Lower leg skin (tissue), 4 donors: ENCODE results near the gene SIRPG. TPM values are rescaled to one million over a fixed set of nuclear protein-coding genes. Genes with fewer than 3 reads are reported as not detected.

ENCODE experiments used
- DNase-seq, 2 donors: peaks; one replicate each; pipeline ENCODE4 v3.0.0-alpha.2; 2019; ENCODE audit warnings: low spot score in 2 of 2
- H3K4me3 ChIP-seq: fragments of 200-600 bp; sonication (generic); 2 replicates; pipeline ENCODE4 v1.5.1; 2017; ENCODE audit warnings: mild to moderate bottlenecking, low read depth; ENCODE audit not compliant: poor library complexity, severe bottlenecking
- POLR2A ChIP-seq, 2 donors: fragments of 450-650 bp; IDR thresholded peaks; one replicate each; pipeline ENCODE4 v1.6.1; 2016 to 2017; ENCODE audit warnings: antibody characterized with exemption in 2 of 2, mild to moderate bottlenecking in 1 of 2, moderate library complexity in 1 of 2
- WGBS, 2 donors: methylation state at CpG; one replicate each; pipeline ENCODE4 v1.1.5; 2018; 5-methylcytosine and 5-hydroxymethylcytosine counted together
- intact Hi-C: fragments of 100-400 bp; cut with DNase I; formaldehyde crosslinking; loops from one replicate; pipeline ENCODE4 v1.15.0; 2023; ENCODE audit warnings: low total_unique reads
- total RNA-seq, 4 donors: library from RNA; depleted of rRNA; stranded (reverse); fragments of >200 nt; gene quantifications; one replicate each; pipeline ENCODE4 v1.1.0, GENCODE V29; 2016
- TF ChIP-seq, protein P1 (sequence below), 3 donors: fragments of 450-650 bp; IDR thresholded peaks; one replicate each; pipeline ENCODE4 v1.5.1; 2016; ENCODE audit warnings: antibody characterized with exemption in 3 of 3, mild to moderate bottlenecking in 3 of 3, moderate library complexity in 2 of 3

Gene SIRPG
- total RNA-seq, 4 donors from 2014 or later: 0.89 TPM; not detected in 3

GRCh38 chr20:1688886-1689538 lies 31.4 kb upstream of the SIRPG start:
- H3K4me3 ChIP-seq: no peak overlapping the region
- TF ChIP-seq, protein P1, sequence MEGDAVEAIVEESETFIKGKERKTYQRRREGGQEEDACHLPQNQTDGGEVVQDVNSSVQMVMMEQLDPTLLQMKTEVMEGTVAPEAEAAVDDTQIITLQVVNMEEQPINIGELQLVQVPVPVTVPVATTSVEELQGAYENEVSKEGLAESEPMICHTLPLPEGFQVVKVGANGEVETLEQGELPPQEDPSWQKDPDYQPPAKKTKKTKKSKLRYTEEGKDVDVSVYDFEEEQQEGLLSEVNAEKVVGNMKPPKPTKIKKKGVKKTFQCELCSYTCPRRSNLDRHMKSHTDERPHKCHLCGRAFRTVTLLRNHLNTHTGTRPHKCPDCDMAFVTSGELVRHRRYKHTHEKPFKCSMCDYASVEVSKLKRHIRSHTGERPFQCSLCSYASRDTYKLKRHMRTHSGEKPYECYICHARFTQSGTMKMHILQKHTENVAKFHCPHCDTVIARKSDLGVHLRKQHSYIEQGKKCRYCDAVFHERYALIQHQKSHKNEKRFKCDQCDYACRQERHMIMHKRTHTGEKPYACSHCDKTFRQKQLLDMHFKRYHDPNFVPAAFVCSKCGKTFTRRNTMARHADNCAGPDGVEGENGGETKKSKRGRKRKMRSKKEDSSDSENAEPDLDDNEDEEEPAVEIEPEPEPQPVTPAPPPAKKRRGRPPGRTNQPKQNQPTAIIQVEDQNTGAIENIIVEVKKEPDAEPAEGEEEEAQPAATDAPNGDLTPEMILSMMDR (IDR thresholded peaks at IDR 0.05): no peak
- TF ChIP-seq POLR2A (IDR thresholded peaks at IDR 0.05): no peak
- no peak for DNase-seq
- 78 to 86% methylated on average over 4 of the region's 4 CpGs for WGBS, 2 donors
- intact Hi-C loops: no loop called here

DNA sequence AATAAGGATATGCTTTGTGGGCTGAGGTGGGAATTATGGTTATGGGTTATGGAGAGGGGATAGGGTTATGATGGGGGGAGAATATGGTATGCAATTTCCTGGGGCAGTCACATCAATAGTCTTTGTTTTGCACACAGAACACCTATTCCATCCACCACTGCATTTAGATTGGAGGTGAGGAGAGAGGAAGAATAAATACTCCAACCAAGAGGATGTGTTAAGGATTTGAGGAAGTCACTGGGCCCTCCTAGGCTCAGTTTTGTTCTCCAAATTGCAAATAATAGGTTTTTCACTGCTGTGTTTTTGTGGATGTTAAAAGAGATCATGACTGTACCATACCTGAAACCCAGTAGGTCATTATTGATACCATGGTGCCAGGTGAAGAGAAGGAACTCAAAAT lies 29.5 kb upstream of the SIRPG start:
- no peak for DNase-seq
- TF ChIP-seq, protein P1 (IDR thresholded peaks at IDR 0.05): no peak
- no peak for TF ChIP-seq POLR2A (IDR thresholded peaks at IDR 0.05)
- H3K4me3 ChIP-seq: no peak overlapping the region
- intact Hi-C loops: no loop called here

DNA sequence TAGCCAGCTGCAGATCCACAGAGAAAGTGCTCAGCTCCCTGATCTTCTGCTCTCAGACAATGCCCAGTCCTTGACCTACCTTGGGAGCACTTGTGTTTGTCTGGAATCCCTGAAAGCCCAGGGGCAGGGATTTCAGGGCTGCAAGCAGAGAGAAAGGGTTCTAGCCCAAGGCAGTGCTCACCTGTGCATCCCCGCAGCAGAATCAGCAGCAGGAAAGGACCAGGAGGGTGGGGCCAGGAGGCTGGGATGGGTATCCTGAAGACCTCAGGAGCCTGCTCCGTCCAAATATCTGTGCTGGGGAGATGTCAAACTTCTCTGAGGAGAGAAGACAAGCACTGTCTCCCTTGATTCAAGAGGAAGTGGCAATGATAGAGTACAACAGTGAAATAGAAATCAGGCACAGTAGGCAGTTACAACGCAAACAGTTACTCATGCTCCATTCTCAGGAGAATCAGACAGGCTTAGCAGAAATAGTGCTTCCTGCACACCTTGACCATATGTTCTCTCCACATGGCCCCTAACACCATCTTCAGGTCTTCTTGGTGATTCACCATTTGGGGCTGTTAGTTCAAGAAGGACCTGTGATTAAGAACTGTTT lies 28.7 kb upstream of the SIRPG start:
- TF ChIP-seq, protein P1 (IDR thresholded peaks at IDR 0.05): no peak
- TF ChIP-seq POLR2A (IDR thresholded peaks at IDR 0.05): no peak
- no peak for DNase-seq
- intact Hi-C loops: no loop called here
- WGBS, 2 donors: 73 to 75% methylated on average over 2 of the region's 3 CpGs
- no peak overlapping the region for H3K4me3 ChIP-seq

- no peak overlapping the region for H3K4me3 ChIP-seq
- TF ChIP-seq POLR2A (IDR thresholded peaks at IDR 0.05): no peak
- TF ChIP-seq, protein P1 (IDR thresholded peaks at IDR 0.05): no peak
- intact Hi-C loops: no loop called here
- no peak for DNase-seq
- 83 to 86% methylated on average over 5 of the region's 5 CpGs for WGBS, 2 donors
Observed at GRCh38 chr20:1685304-1686052, 27.9 kb upstream of the SIRPG start.

DNA sequence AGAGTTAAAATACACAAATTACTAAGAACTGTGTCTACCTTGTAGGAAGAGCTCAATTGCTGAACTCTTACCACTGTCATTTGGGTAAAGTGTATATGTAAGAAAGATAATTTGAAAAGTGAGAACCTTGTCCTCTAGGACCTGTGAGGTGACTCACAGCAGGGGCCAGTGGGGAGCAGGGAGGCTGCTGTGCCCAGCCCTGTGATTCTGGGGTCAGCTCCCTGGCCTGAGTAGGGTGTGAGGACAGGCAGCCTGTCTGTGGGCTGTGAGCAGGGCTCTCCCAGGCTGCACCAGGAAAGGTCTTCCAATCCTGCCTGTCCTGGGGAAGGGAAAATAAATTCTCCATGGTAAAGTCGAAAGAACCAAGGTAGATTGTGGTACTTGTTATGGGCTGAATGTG lies 27.3 kb upstream of the SIRPG start:
- intact Hi-C loops: no loop called here
- TF ChIP-seq, protein P1 (IDR thresholded peaks at IDR 0.05): no peak
- TF ChIP-seq POLR2A (IDR thresholded peaks at IDR 0.05): no peak
- 94% methylated on average over 1 of the region's 1 CpG for WGBS, 2 donors
- no peak for DNase-seq
- no peak overlapping the region for H3K4me3 ChIP-seq
